Hepatocyte (in vitro differentiated cells): ENCODE measurements around the gene C1orf115.

Source experiments
- CTCF ChIP-seq: fragments of 200-600 bp; sonication (generic); IDR thresholded peaks from 2 replicates; pipeline ENCODE4 v1.5.1; 2016; ENCODE audit warnings: antibody characterized with exemption, mild to moderate bottlenecking; ENCODE audit not compliant: poor library complexity
- EZH2 ChIP-seq: fragments of 200-600 bp; sonication (generic); IDR thresholded peaks from 2 replicates; pipeline ENCODE4 v1.6.1; 2016; ENCODE audit warnings: antibody characterized with exemption, mild to moderate bottlenecking, borderline replicate concordance
- EZH2phosphoT487 ChIP-seq: fragments of 200-600 bp; sonication (generic); IDR thresholded peaks from one replicate; pipeline ENCODE4 v1.6.1; 2018; ENCODE audit warnings: antibody characterized with exemption, mild to moderate bottlenecking, low read depth, moderate library complexity; ENCODE audit not compliant: unreplicated experiment, severe bottlenecking

GRCh38 chr1:220727519-220727918 is 37.4 kb downstream of the C1orf115 start:
- TF ChIP-seq CTCF (no peak), EZH2 (no peak), EZH2phosphoT487 (no peak)
